ENCODE results near the gene VBP1. TPM values are rescaled to one million over a fixed set of nuclear protein-coding genes. Genes with fewer than 3 reads are reported as not detected.
"Not testable (repeated sequence)": the region's sequence is repeated elsewhere in the genome, so short reads cannot be mapped to it uniquely, and the experiment has no call there.

The VBP1 gene
- total RNA-seq, 2 donors from 2014 or later, result 10.5 to 17.9 TPM

- WGBS, 2 donors, result 70 to 82% methylated on average over 1 of the region's 1 CpG
- intact Hi-C loops (cut with DNase I), result no loop called here
These were observed 50.2 kb downstream of the VBP1 start for GRCh38 chrX:155266439-155266838.

GRCh38 chrX:155267995-155268394 is 51.7 kb downstream of the VBP1 start:
- H3K27me3 ChIP-seq; H3K9me3 ChIP-seq; H3K4me1 ChIP-seq; ATAC-seq; H3K4me3 ChIP-seq; DNase-seq; intact Hi-C loops (cut with DNase I); H3K27ac ChIP-seq; H3K36me3 ChIP-seq (replicated peaks in 1 of 2; ENCODE audit: insufficient read depth in 1 of 2, low read depth in 2 of 2): not testable (repeated sequence)
- 67 to 100% methylated on average over 1 of the region's 1 CpG for WGBS, 2 donors

More at GRCh38 chrX:155266439-155266838, 50.2 kb downstream of the VBP1 start:
- Histone ChIP-seq H3K4me1 (peaks cover 7% of the 10 kb centered on the region), H3K27me3 (no peaks in the 10 kb centered on the region), H3K36me3 (replicated peaks in 1 of 2; ENCODE audit: insufficient read depth in 1 of 2, low read depth in 2 of 2) (no peaks in the 10 kb centered on the region), H3K27ac (no peak overlapping the region), H3K4me3 (no peak overlapping the region), H3K9me3 (no peaks in the 10 kb centered on the region)
- no peak for ATAC-seq
- no peak for DNase-seq
- TF ChIP-seq CTCF (IDR thresholded peaks at IDR 0.05) (no peak), POLR2A (IDR thresholded peaks at IDR 0.05) (no peak)

DNA sequence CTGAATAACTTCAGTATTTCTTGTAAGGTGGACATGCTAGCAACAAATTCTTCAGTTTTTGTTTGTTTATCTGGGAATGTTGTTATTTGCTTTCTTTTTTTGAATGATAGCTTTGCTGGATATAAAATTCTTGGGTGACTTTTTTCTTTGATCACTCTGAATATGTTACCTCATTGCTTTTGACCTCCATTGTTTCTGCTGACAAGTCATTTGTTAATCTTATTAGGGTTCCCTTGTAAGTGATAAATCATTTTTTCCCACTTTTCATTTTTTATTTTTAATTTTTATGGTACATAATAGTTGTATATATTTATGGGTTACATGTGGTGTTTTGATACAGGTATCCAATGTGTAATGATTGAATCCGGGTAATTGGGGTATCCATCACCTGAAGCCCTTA is 54.7 kb downstream of the VBP1 start:
- 88 to 100% methylated on average over 1 of the region's 1 CpG for WGBS, 2 donors
- H3K4me1 ChIP-seq, result no peaks in the 10 kb centered on the region
- no peaks in the 10 kb centered on the region for H3K9me3 ChIP-seq
- no peaks in the 10 kb centered on the region for H3K36me3 ChIP-seq (replicated peaks in 1 of 2; ENCODE audit: insufficient read depth in 1 of 2, low read depth in 2 of 2)
- intact Hi-C loops (cut with DNase I), result no loop called here
- ATAC-seq, result no peak
- H3K27me3 ChIP-seq, result no peaks in the 10 kb centered on the region
- TF ChIP-seq POLR2A (IDR thresholded peaks at IDR 0.05), result no peak
- TF ChIP-seq CTCF (IDR thresholded peaks at IDR 0.05), result no peak
- H3K4me3 ChIP-seq, result no peak overlapping the region
- DNase-seq, result no peak
- no peak overlapping the region for H3K27ac ChIP-seq

DNA sequence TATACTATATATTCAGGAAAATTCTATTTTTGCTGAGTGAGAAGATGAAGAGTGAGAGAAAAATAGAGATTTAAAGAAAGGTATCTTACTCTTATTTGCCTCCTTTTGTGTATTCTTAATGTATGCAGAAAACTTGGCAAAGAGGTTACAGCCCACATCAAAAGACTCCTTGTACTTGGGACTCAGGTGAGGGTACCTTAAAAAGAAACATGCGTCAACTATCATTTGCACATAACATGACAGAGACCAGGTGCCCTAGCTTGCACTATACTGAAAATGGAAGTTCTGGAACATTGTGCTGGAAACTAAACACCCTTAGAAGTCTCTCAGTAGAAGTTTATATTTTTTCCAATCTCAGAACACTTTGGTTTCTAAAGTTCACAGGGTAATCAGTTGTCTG is 63.6 kb downstream of the VBP1 start:
- intact Hi-C loops (cut with DNase I), result no loop called here
- no peak for ATAC-seq
- Histone ChIP-seq H3K4me1 (no peaks in the 10 kb centered on the region), H3K27me3 (no peaks in the 10 kb centered on the region), H3K4me3 (no peak overlapping the region), H3K36me3 (replicated peaks in 1 of 2; ENCODE audit: insufficient read depth in 1 of 2, low read depth in 2 of 2) (no peaks in the 10 kb centered on the region), H3K9me3 (no peaks in the 10 kb centered on the region), H3K27ac (no peak overlapping the region)
- TF ChIP-seq POLR2A (IDR thresholded peaks at IDR 0.05), result no peak
- no peak for TF ChIP-seq CTCF (IDR thresholded peaks at IDR 0.05)
- 89 to 100% methylated on average over 1 of the region's 1 CpG for WGBS, 2 donors
- DNase-seq, result no peak

Other genes with a start within 250 kb of the VBP1 start
- 1 to 10 TPM; 5.7 to 9.2 TPM for gene F8, start 193.7 kb upstream of the VBP1 start, total RNA-seq
- 10 to 100 TPM; 28.8 to 66.3 TPM for gene FUNDC2, start 189.6 kb upstream of the VBP1 start, total RNA-seq
- 10 to 100 TPM in 1 of 2 donors, 1 to 10 TPM in 1; 8.9 to 20.5 TPM for gene CMC4, start 145.3 kb upstream of the VBP1 start, total RNA-seq
- gene MTCP1, start 145.3 kb upstream of the VBP1 start, total RNA-seq, result 1 to 10 TPM; 2.6 to 3.0 TPM
- gene BRCC3, start 145.0 kb upstream of the VBP1 start, total RNA-seq, result 1 to 10 TPM; 6.3 to 7.5 TPM
- gene RAB39B, start 48.0 kb downstream of the VBP1 start, total RNA-seq, result 1 to 10 TPM in 1 of 2 donors, not detected in 1; 1.8 TPM
- 1 to 10 TPM; 5.4 to 6.9 TPM for gene CLIC2, start 118.2 kb downstream of the VBP1 start, total RNA-seq
- gene F8A2, start 165.6 kb downstream of the VBP1 start, total RNA-seq, result 1 to 10 TPM in 1 of 2 donors, not detected in 1; 7.6 TPM
- gene F8A3, start 242.2 kb downstream of the VBP1 start, total RNA-seq, result 10 to 100 TPM in 1 of 2 donors, not detected in 1; 17.1 TPM